ENCODE measurements around the gene MORC1. TPM values are rescaled to one million over a fixed set of nuclear protein-coding genes. Genes with fewer than 3 reads are reported as not detected.

MORC1 gene
- total RNA-seq, 1 donor from 2014 or later: not detected

- Mint-ChIP-seq H3K27ac (ENCODE audit: unreplicated experiment) (no peak overlapping the region), H3K36me3 (ENCODE audit: unreplicated experiment) (no peaks in the 10 kb centered on the region), H3K9me3 (ENCODE audit: unreplicated experiment) (no peaks in the 10 kb centered on the region), H3K4me3 (ENCODE audit: unreplicated experiment) (no peak overlapping the region), H3K27me3 (ENCODE audit: unreplicated experiment) (peaks cover 3% of the 10 kb centered on the region), H3K4me1 (ENCODE audit: unreplicated experiment) (peaks cover 16% of the 10 kb centered on the region)
- no peak for DNase-seq (ENCODE audit: extremely low spot score, unreplicated experiment)
- TF ChIP-seq CTCF (IDR thresholded peaks at IDR 0.05): no peak
Observed at GRCh38 chr3:109114746-109115145, 3.2 kb downstream of the MORC1 start.

- DNase-seq (ENCODE audit: extremely low spot score, unreplicated experiment): no peak
- Mint-ChIP-seq H3K4me1 (ENCODE audit: unreplicated experiment) (peaks cover 16% of the 10 kb centered on the region), H3K36me3 (ENCODE audit: unreplicated experiment) (no peaks in the 10 kb centered on the region), H3K27ac (ENCODE audit: unreplicated experiment) (no peak overlapping the region), H3K4me3 (ENCODE audit: unreplicated experiment) (no peak overlapping the region), H3K27me3 (ENCODE audit: unreplicated experiment) (peaks cover 3% of the 10 kb centered on the region), H3K9me3 (ENCODE audit: unreplicated experiment) (no peaks in the 10 kb centered on the region)
- TF ChIP-seq CTCF (IDR thresholded peaks at IDR 0.05): no peak
Observed at GRCh38 chr3:109112946-109113760, 4.8 kb downstream of the MORC1 start.

- Mint-ChIP-seq H3K36me3 (ENCODE audit: unreplicated experiment) (no peaks in the 10 kb centered on the region), H3K9me3 (ENCODE audit: unreplicated experiment) (no peaks in the 10 kb centered on the region), H3K4me1 (ENCODE audit: unreplicated experiment) (no peaks in the 10 kb centered on the region), H3K4me3 (ENCODE audit: unreplicated experiment) (no peak overlapping the region), H3K27ac (ENCODE audit: unreplicated experiment) (no peak overlapping the region), H3K27me3 (ENCODE audit: unreplicated experiment) (peaks cover 10% of the 10 kb centered on the region)
- DNase-seq (ENCODE audit: extremely low spot score, unreplicated experiment): no peak
- TF ChIP-seq CTCF (IDR thresholded peaks at IDR 0.05): no peak
Observed at GRCh38 chr3:109109574-109109973, 8.4 kb downstream of the MORC1 start.

- H3K27ac Mint-ChIP-seq (ENCODE audit: unreplicated experiment): no peak overlapping the region
- TF ChIP-seq CTCF (IDR thresholded peaks at IDR 0.05): peak; percentile 11
- no peaks in the 10 kb centered on the region for H3K36me3 Mint-ChIP-seq (ENCODE audit: unreplicated experiment)
- no peaks in the 10 kb centered on the region for H3K9me3 Mint-ChIP-seq (ENCODE audit: unreplicated experiment)
- no peak for DNase-seq (ENCODE audit: extremely low spot score, unreplicated experiment)
- peaks cover 27% of the 10 kb centered on the region for H3K27me3 Mint-ChIP-seq (ENCODE audit: unreplicated experiment)
- H3K4me1 Mint-ChIP-seq (ENCODE audit: unreplicated experiment): no peaks in the 10 kb centered on the region
- H3K4me3 Mint-ChIP-seq (ENCODE audit: unreplicated experiment): no peak overlapping the region
Observed at GRCh38 chr3:109098079-109098644, 19.8 kb downstream of the MORC1 start.

GRCh38 chr3:109095166-109095565 lies 22.8 kb downstream of the MORC1 start:
- no peak for DNase-seq (ENCODE audit: extremely low spot score, unreplicated experiment)
- H3K36me3 Mint-ChIP-seq (ENCODE audit: unreplicated experiment): no peaks in the 10 kb centered on the region
- no peak for TF ChIP-seq CTCF (IDR thresholded peaks at IDR 0.05)
- no peaks in the 10 kb centered on the region for H3K9me3 Mint-ChIP-seq (ENCODE audit: unreplicated experiment)
- no peaks in the 10 kb centered on the region for H3K4me1 Mint-ChIP-seq (ENCODE audit: unreplicated experiment)
- no peak overlapping the region for H3K27ac Mint-ChIP-seq (ENCODE audit: unreplicated experiment)
- H3K27me3 Mint-ChIP-seq (ENCODE audit: unreplicated experiment): peaks cover 27% of the 10 kb centered on the region
- H3K4me3 Mint-ChIP-seq (ENCODE audit: unreplicated experiment): no peak overlapping the region
